Bone marrow (tissue), 2 donors: Measurements from ENCODE around the gene NQO1.

Experiments
- DNase-seq, 2 donors: peaks; one replicate each; lab custom pipeline; 2025; lab: John Stamatoyannopoulos, UW

The NQO1 gene

GRCh38 chr16:69706256-69706974, 19.9 kb downstream of the NQO1 start:
- no peak for DNase-seq

GRCh38 chr16:69703638-69704037, 22.7 kb downstream of the NQO1 start:
- DNase-seq, result no peak

GRCh38 chr16:69701866-69702265, 24.5 kb downstream of the NQO1 start:
- no peak for DNase-seq

GRCh38 chr16:69701452-69701851, 24.9 kb downstream of the NQO1 start:
- no peak for DNase-seq

- DNase-seq, result no peak
Measured at GRCh38 chr16:69699915-69700314, 26.4 kb downstream of the NQO1 start.

- no peak for DNase-seq
Measured at GRCh38 chr16:69698404-69698803, 28.0 kb downstream of the NQO1 start.

GRCh38 chr16:69693916-69694315, 32.4 kb downstream of the NQO1 start:
- no peak for DNase-seq

- DNase-seq, result no peak
Measured at GRCh38 chr16:69691980-69692911, 34.1 kb downstream of the NQO1 start.

- DNase-seq, result no peak
Measured at GRCh38 chr16:69688589-69688988, 37.8 kb downstream of the NQO1 start.

- no peak for DNase-seq
Measured at GRCh38 chr16:69680358-69680757, 46.0 kb downstream of the NQO1 start.

GRCh38 chr16:69672998-69673713, 53.2 kb downstream of the NQO1 start:
- DNase-seq, result no peak

GRCh38 chr16:69672315-69672997, 53.9 kb downstream of the NQO1 start:
- DNase-seq, result no peak

GRCh38 chr16:69669577-69669976, 56.8 kb downstream of the NQO1 start:
- no peak for DNase-seq

GRCh38 chr16:69663846-69664245, 62.5 kb downstream of the NQO1 start:
- no peak for DNase-seq

GRCh38 chr16:69662901-69663300, 63.5 kb downstream of the NQO1 start:
- DNase-seq, result no peak

- DNase-seq, result no peak
Measured at GRCh38 chr16:69660166-69660565, 66.2 kb downstream of the NQO1 start.
